ENCODE results near the gene AGAP1. TPM values are rescaled to one million over a fixed set of nuclear protein-coding genes. Genes with fewer than 3 reads are reported as not detected.

AGAP1 gene
- total RNA-seq, 2 donors from 2014 or later = 19.1 to 20.8 TPM

- Histone ChIP-seq H3K9me3 (no peaks in the 10 kb centered on the region), H3K27me3 (replicated peaks; ENCODE audit: insufficient read depth) (no peaks in the 10 kb centered on the region), H3K4me1 (ENCODE audit: control insufficient read depth in 1 of 2, low read depth in 2 of 2) (no peaks in the 10 kb centered on the region), H3K36me3 (no peaks in the 10 kb centered on the region), H3K4me3 (no peak overlapping the region), H3K27ac (no peak overlapping the region)
- DNase-seq (ENCODE audit: low spot score) (no peak), ATAC-seq (ENCODE audit: insufficient number of reproducible peaks, low FRiP score, low read depth) (no peak)
- TF ChIP-seq CTCF (IDR thresholded peaks at IDR 0.05) = no peak
Observed at GRCh38 chr2:236025892-236026291, 532.0 kb downstream of the AGAP1 start.

- H3K27me3 ChIP-seq (replicated peaks; ENCODE audit: insufficient read depth) = no peaks in the 10 kb centered on the region
- no peaks in the 10 kb centered on the region for H3K36me3 ChIP-seq
- no peak for DNase-seq (ENCODE audit: low spot score)
- H3K9me3 ChIP-seq = no peaks in the 10 kb centered on the region
- TF ChIP-seq CTCF (IDR thresholded peaks at IDR 0.05) = no peak
- no peak overlapping the region for H3K4me3 ChIP-seq
- H3K4me1 ChIP-seq (ENCODE audit: control insufficient read depth in 1 of 2, low read depth in 2 of 2) = no peaks in the 10 kb centered on the region
- no peak overlapping the region for H3K27ac ChIP-seq
- ATAC-seq (ENCODE audit: insufficient number of reproducible peaks, low FRiP score, low read depth) = no peak
Observed at GRCh38 chr2:236026841-236027240, 533.0 kb downstream of the AGAP1 start.

DNA sequence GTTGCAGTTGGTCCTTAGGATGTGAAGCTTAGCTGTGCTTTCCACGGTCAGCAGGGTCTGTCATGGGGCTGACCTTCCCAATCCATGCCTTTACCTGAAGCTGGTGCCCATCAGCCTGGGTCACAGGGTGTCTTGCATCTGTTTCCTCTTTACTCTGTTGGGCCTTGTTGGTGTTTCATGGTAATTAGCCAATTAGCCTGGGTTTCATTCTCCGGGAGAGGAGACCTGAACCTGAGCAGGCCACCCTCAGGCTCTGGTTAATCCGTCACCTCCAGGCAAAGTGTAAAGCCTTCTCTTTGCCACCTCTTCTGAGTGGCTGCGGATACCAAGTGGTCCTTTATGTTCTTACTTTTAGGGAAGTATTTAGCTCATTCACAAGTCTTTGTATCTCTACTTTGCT is 534.2 kb downstream of the AGAP1 start:
- no peak overlapping the region for H3K4me3 ChIP-seq
- no peak overlapping the region for H3K27ac ChIP-seq
- DNase-seq (ENCODE audit: low spot score) (no peak), ATAC-seq (ENCODE audit: insufficient number of reproducible peaks, low FRiP score, low read depth) (no peak)
- no peaks in the 10 kb centered on the region for H3K9me3 ChIP-seq
- no peaks in the 10 kb centered on the region for H3K27me3 ChIP-seq (replicated peaks; ENCODE audit: insufficient read depth)
- TF ChIP-seq CTCF (IDR thresholded peaks at IDR 0.05) = no peak
- no peaks in the 10 kb centered on the region for H3K36me3 ChIP-seq
- no peaks in the 10 kb centered on the region for H3K4me1 ChIP-seq (ENCODE audit: control insufficient read depth in 1 of 2, low read depth in 2 of 2)

GRCh38 chr2:236033462-236033861 is 539.6 kb downstream of the AGAP1 start:
- no peaks in the 10 kb centered on the region for H3K27me3 ChIP-seq (replicated peaks; ENCODE audit: insufficient read depth)
- TF ChIP-seq CTCF (IDR thresholded peaks at IDR 0.05) = no peak
- no peak for DNase-seq (ENCODE audit: low spot score)
- ATAC-seq (ENCODE audit: insufficient number of reproducible peaks, low FRiP score, low read depth) = no peak
- H3K27ac ChIP-seq = no peak overlapping the region
- peaks cover 4% of the 10 kb centered on the region for H3K36me3 ChIP-seq
- no peak overlapping the region for H3K4me3 ChIP-seq
- no peaks in the 10 kb centered on the region for H3K9me3 ChIP-seq
- H3K4me1 ChIP-seq (ENCODE audit: control insufficient read depth in 1 of 2, low read depth in 2 of 2) = no peaks in the 10 kb centered on the region

- H3K9me3 ChIP-seq = no peaks in the 10 kb centered on the region
- no peaks in the 10 kb centered on the region for H3K4me1 ChIP-seq (ENCODE audit: control insufficient read depth in 1 of 2, low read depth in 2 of 2)
- H3K27me3 ChIP-seq (replicated peaks; ENCODE audit: insufficient read depth) = no peaks in the 10 kb centered on the region
- no peak overlapping the region for H3K27ac ChIP-seq
- no peak overlapping the region for H3K4me3 ChIP-seq
- DNase-seq (ENCODE audit: low spot score) (no peak), ATAC-seq (ENCODE audit: insufficient number of reproducible peaks, low FRiP score, low read depth) (no peak)
- peaks cover 4% of the 10 kb centered on the region for H3K36me3 ChIP-seq
- TF ChIP-seq CTCF (IDR thresholded peaks at IDR 0.05) = no peak
Observed at GRCh38 chr2:236034974-236035373, 541.1 kb downstream of the AGAP1 start.

All from thoracic aorta (tissue), 2 donors.